ENCODE results near the gene SPARCL1.

DNA sequence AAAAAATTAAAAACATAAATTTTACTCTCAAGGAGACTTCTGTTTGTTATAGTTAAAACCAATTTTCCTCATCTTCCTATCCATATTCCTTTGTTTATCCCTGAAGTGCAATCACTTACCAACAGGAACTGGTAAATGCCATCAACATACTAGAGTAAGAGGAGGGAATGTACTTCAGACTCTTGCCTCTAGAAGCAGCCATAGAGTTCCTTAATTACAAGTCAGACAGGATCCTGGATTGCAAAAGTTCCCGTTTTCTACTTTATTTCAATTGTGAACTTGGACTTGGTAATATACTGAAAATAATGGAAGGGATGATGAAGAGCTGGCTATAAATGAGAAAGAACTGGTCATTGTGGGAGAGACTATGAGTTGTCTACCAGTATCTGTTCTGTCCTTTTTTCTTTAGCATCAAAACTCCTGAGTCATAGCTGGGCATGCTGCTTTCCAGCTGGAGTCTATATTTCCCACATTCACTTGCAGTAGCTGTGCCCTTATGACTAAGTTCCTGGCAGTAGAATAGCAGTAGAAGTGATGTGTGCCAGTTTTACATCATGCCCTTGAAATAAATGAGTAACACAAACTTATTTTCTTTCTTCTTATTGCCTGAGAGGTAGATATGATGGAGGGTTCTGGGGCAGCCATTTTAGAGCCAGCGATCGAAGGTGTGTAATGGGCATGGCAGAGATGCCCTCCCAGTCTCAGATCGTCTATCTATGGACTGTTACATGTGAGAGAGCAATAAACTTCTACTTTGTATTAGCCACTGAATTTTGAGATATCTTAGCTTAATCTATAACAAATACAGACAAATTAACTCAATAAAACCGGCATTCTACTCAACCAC is 26.8 kb upstream of the SPARCL1 start:
- TF ChIP-seq, protein P1, sequence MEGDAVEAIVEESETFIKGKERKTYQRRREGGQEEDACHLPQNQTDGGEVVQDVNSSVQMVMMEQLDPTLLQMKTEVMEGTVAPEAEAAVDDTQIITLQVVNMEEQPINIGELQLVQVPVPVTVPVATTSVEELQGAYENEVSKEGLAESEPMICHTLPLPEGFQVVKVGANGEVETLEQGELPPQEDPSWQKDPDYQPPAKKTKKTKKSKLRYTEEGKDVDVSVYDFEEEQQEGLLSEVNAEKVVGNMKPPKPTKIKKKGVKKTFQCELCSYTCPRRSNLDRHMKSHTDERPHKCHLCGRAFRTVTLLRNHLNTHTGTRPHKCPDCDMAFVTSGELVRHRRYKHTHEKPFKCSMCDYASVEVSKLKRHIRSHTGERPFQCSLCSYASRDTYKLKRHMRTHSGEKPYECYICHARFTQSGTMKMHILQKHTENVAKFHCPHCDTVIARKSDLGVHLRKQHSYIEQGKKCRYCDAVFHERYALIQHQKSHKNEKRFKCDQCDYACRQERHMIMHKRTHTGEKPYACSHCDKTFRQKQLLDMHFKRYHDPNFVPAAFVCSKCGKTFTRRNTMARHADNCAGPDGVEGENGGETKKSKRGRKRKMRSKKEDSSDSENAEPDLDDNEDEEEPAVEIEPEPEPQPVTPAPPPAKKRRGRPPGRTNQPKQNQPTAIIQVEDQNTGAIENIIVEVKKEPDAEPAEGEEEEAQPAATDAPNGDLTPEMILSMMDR (conservative IDR thresholded peaks at IDR 0.05; ENCODE audit: low read length): no peak
- TF ChIP-seq EZH2phosphoT487 (IDR thresholded peaks at IDR 0.05; ENCODE audit: borderline replicate concordance, low read depth, low read length): no peak

Measured in OCI-LY7 (cell line).